SK-N-SH (cell line): Measurements from ENCODE around the gene TRAPPC2L. TPM values are rescaled to one million over a fixed set of nuclear protein-coding genes. Genes with fewer than 3 reads are reported as not detected.

ENCODE experiments used
- CTCF ChIA-PET: fragments of 300-600, 350-600 bp; formaldehyde crosslinking; extraction: SDS; loops from one replicate; lab custom pipeline; 2021; lab: Yijun Ruan, JAX
- POLR2A ChIA-PET: fragments of 350-600 bp; sonication (Branson Sonifier 250); formaldehyde crosslinking; extraction: SDS; loops from one replicate; lab custom pipeline; 2020; ENCODE audit warnings: antibody characterized with exemption, inconsistent platforms; lab: Yijun Ruan, JAX
- DNase-seq: peaks from one replicate; pipeline ENCODE4 v3.0.0; 2012
- H2AFZ ChIP-seq: fragments of 200-600 bp; sonication (generic); 2 replicates; pipeline ENCODE4 v1.8.1; 2016; ENCODE audit warnings: antibody characterized with exemption, mild to moderate bottlenecking, low read depth
- H3F3A ChIP-seq: fragments of 200-600 bp; sonication (generic); replicated peaks from 2 replicates; pipeline ENCODE3; 2016; ENCODE audit warnings: antibody characterized with exemption, mild to moderate bottlenecking; ENCODE audit not compliant: insufficient read depth
- H3K27ac ChIP-seq, 2 experiments: fragments of 200-500 bp in 1 of 2; fragments of 200-600 bp in 1 of 2; sonication (Bioruptor generic) in 1 of 2; sonication (generic), shearing (Covaris generic) in 1 of 2; 2 replicates each; pipeline versions ENCODE4 v1.5.1 to v1.6.1; 2014 to 2016; ENCODE audit warnings: low read depth in 2 of 2, inconsistent platforms in 1 of 2, low read length in 1 of 2, mild to moderate bottlenecking in 1 of 2, mixed read lengths in 1 of 2
- H3K27me3 ChIP-seq: fragments of 200-600 bp; sonication (generic), shearing (Covaris generic); 2 replicates; pipeline ENCODE4 v1.6.1; 2016; ENCODE audit warnings: mixed run types; ENCODE audit not compliant: insufficient read depth
- H3K36me3 ChIP-seq, 2 experiments: fragments of 200-500 bp in 1 of 2; fragments of 200-600 bp in 1 of 2; sonication (Bioruptor generic) in 1 of 2; sonication (generic) in 1 of 2; replicated peaks in 1 of 2; 2 replicates each; pipeline versions ENCODE3 to v1.5.1; 2014 to 2016; ENCODE audit warnings: low read length in 1 of 2, mild to moderate bottlenecking in 1 of 2; ENCODE audit not compliant: insufficient read depth in 2 of 2, control insufficient read depth in 1 of 2
- H3K4me1 ChIP-seq, 2 experiments: fragments of 200-500 bp in 1 of 2; fragments of 200-600 bp in 1 of 2; sonication (Bioruptor generic) in 1 of 2; sonication (generic), shearing (Covaris generic) in 1 of 2; 2 replicates each; pipeline versions ENCODE4 v1.5.1 to v1.6.1; 2014 to 2016; ENCODE audit warnings: low read depth in 1 of 2, low read length in 1 of 2, mixed run types in 1 of 2; ENCODE audit not compliant: insufficient read depth in 2 of 2, control insufficient read depth in 1 of 2
- H3K4me2 ChIP-seq: fragments of 200-600 bp; sonication (generic), shearing (Covaris generic); 2 replicates; pipeline ENCODE4 v1.6.1; 2017; ENCODE audit warnings: mixed run types
- H3K4me3 ChIP-seq, 2 experiments: fragments of 200-500 bp in 1 of 2; fragments of 200-600 bp in 1 of 2; sonication (Bioruptor generic) in 1 of 2; sonication (generic), shearing (Covaris generic) in 1 of 2; 2 replicates each; pipeline versions ENCODE4 v1.5.1 to v1.8.1; 2014 to 2016; ENCODE audit warnings: low read depth in 2 of 2, inconsistent platforms in 1 of 2, low read length in 1 of 2, mild to moderate bottlenecking in 1 of 2, mixed read lengths in 1 of 2, moderate library complexity in 1 of 2
- H3K79me2 ChIP-seq: fragments of 200-600 bp; sonication (generic); 2 replicates; pipeline ENCODE4 v1.8.1; 2017; ENCODE audit warnings: mild to moderate bottlenecking; ENCODE audit not compliant: insufficient read depth
- H3K9ac ChIP-seq: fragments of 200-600 bp; sonication (generic); 2 replicates; pipeline ENCODE4 v1.6.1; 2017; ENCODE audit warnings: mixed run types
- H3K9me2 ChIP-seq: fragments of 200-600 bp; sonication (generic); 2 replicates; pipeline ENCODE4 v1.6.1; 2017; ENCODE audit warnings: mixed run types
- H3K9me3 ChIP-seq: fragments of 200-600 bp; sonication (generic); 2 replicates; pipeline ENCODE4 v1.6.1; 2017; ENCODE audit warnings: mixed run types, mild to moderate bottlenecking, moderate library complexity
- H4K20me1 ChIP-seq: fragments of 200-600 bp; sonication (generic); 2 replicates; pipeline ENCODE4 v1.6.1; 2017; ENCODE audit warnings: mild to moderate bottlenecking, mixed run types; ENCODE audit not compliant: insufficient read depth
- ELF1 ChIP-seq: IDR thresholded peaks from 2 replicates; pipeline ENCODE4 v1.4.0; 2012
- FOSL2 ChIP-seq: IDR thresholded peaks from 2 replicates; pipeline ENCODE4 v1.4.0; 2012; ENCODE audit warnings: low read depth, mild to moderate bottlenecking, moderate library complexity, borderline replicate concordance
- FOXJ3 ChIP-seq: sonication (generic); formaldehyde crosslinking; IDR thresholded peaks from 2 replicates; pipeline ENCODE4 v1.5.1; 2020; ENCODE audit warnings: mild to moderate bottlenecking, missing genetic modification reagents
- FOXM1 ChIP-seq: IDR thresholded peaks from 2 replicates; pipeline ENCODE4 v1.4.0; 2012; ENCODE audit warnings: low read depth, mild to moderate bottlenecking
- GABPA ChIP-seq: IDR thresholded peaks from 2 replicates; pipeline ENCODE4 v1.4.0; 2012; ENCODE audit warnings: low read depth, mild to moderate bottlenecking
- JUND ChIP-seq: IDR thresholded peaks from 2 replicates; pipeline ENCODE4 v1.4.0; 2012
- MXI1 ChIP-seq: IDR thresholded peaks from 2 replicates; pipeline ENCODE4 v1.6.1; 2012; ENCODE audit warnings: mild to moderate bottlenecking, low read depth, low read length, improper control_type of control experiment
- NRF1 ChIP-seq: IDR thresholded peaks from 2 replicates; pipeline ENCODE4 v1.6.1; 2012; ENCODE audit warnings: low read depth, mild to moderate bottlenecking, low read length
- POLR2AphosphoS5 ChIP-seq: IDR thresholded peaks from 2 replicates; pipeline ENCODE4 v1.6.1; 2012; ENCODE audit warnings: low read depth, low read length
- RCOR1 ChIP-seq: fragments of 150-350 bp; IDR thresholded peaks from 2 replicates; pipeline ENCODE4 v1.6.1; 2017; ENCODE audit warnings: antibody characterized with exemption, low read length
- SIN3A ChIP-seq: IDR thresholded peaks from 2 replicates; pipeline ENCODE4 v1.6.1; 2012; ENCODE audit warnings: low read depth, mild to moderate bottlenecking, low read length, moderate library complexity, borderline replicate concordance
- TEAD4 ChIP-seq: IDR thresholded peaks from 2 replicates; pipeline ENCODE4 v1.4.0; 2012; ENCODE audit warnings: mild to moderate bottlenecking, borderline replicate concordance; ENCODE audit not compliant: insufficient read depth
- YY1 ChIP-seq: IDR thresholded peaks from 2 replicates; pipeline ENCODE4 v1.4.0; 2012; ENCODE audit warnings: low read depth, mild to moderate bottlenecking
- WGBS: methylation state at CpG from one replicate; pipeline ENCODE4 v1.1.6; 2017; ENCODE audit warnings: low lambda C conversion rate; 5-methylcytosine and 5-hydroxymethylcytosine counted together
- polyA plus RNA-seq, 3 experiments: library from polyadenylated mRNA; depleted of rRNA; stranded (reverse); fragments of >200 nt; gene quantifications; 2 replicates each; pipeline ENCODE4 v1.2.3, GENCODE V29; 2012
- TF ChIP-seq, protein P1 (sequence below): fragments of 150-350 bp; IDR thresholded peaks from 2 replicates; pipeline ENCODE4 v1.6.1; 2016; ENCODE audit warnings: mild to moderate bottlenecking, low read depth, low read length
- TF ChIP-seq, protein P2 (sequence below): IDR thresholded peaks from 2 replicates; pipeline ENCODE4 v1.4.0; 2012; ENCODE audit warnings: low read depth, borderline replicate concordance
- TF ChIP-seq, protein P3 (sequence below): fragments of 200-600 bp; sonication (generic); IDR thresholded peaks from 2 replicates; pipeline ENCODE4 v1.6.1; 2017; ENCODE audit warnings: antibody characterized with exemption, mild to moderate bottlenecking, moderate library complexity
- TF ChIP-seq, protein P4 (sequence below): IDR thresholded peaks from 2 replicates; pipeline ENCODE4 v1.4.0; 2012; ENCODE audit warnings: low read depth
- TF ChIP-seq, protein P5 (sequence below): IDR thresholded peaks from 2 replicates; pipeline ENCODE4; 2012

The TRAPPC2L gene
- polyA plus RNA-seq, 1 of the 3 experiments (the other 2 are of a cell fraction) = 73.9 TPM

DNA sequence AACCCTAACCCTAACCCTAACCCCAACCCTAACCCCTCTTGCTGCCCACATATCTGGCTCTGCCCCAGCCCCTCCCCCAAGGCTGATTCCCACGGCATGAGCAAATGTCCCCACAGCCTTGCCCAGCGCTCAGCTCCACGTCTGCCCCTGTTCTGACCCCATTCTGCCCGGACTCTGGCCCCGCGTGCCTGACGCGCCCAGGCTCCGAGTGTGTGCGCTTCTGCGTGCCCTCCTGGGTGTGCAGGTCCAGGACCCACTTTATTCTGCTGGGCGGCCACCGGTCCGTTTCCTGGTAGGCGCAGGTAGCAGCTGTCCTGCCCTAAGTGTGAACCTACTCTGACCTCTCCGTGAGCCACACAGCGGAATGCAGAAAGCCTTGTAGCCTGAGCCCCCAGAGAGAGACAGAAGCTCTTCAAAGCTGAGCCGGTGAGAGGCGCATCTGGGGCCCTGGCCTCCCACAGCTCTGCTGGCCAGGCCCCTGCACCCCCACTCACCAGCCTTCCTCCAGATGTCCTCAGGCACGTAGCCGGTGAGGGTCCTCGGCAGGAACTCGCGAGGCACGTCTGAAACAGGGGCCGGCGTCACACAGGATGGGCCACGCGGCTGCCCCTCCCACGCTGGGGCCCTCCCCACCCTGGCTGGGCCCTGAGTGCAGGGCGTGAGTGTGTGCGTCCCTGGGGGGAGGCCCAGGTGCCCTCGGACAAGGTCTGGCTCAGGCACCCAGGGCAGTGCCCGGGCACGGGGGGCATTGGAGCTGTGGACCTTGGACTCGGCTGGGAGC, 23.5 kb downstream of the TRAPPC2L start:
- H3K9ac ChIP-seq = no peak overlapping the region
- no peak overlapping the region for H2AFZ ChIP-seq
- 33% methylated on average over 16 of the region's 36 CpGs for WGBS
- H4K20me1 ChIP-seq = 0 out of 2 replicates have a peak, but pooled peaks cover 3% of the 10 kb centered on the region
- H3K4me3 ChIP-seq = no peak overlapping the region
- no peaks in the 10 kb centered on the region for H3F3A ChIP-seq
- H3K9me3 ChIP-seq = no peaks in the 10 kb centered on the region
- peaks cover 74% of the 10 kb centered on the region for H3K27me3 ChIP-seq
- H3K79me2 ChIP-seq = no peaks in the 10 kb centered on the region
- ChIA-PET POLR2A (no interaction called here), CTCF (interaction anchor here (0.7 to 2.4 kb wide), 9 partner anchors 9 to 144 kb away, joined by 3 to 8 read pairs (median 4); no protein-coding TSS in a partner anchor)
- H3K9me2 ChIP-seq = no peaks in the 10 kb centered on the region
- DNase-seq = no peak
- H3K27ac ChIP-seq = no peak overlapping the region
- H3K36me3 ChIP-seq = no peaks in the 10 kb centered on the region
- no peak for TF ChIP-seq RCOR1
- no peak for TF ChIP-seq MXI1
- no peak for TF ChIP-seq FOXJ3 (CRISPR knock-in tag)
- TF ChIP-seq, protein P1, sequence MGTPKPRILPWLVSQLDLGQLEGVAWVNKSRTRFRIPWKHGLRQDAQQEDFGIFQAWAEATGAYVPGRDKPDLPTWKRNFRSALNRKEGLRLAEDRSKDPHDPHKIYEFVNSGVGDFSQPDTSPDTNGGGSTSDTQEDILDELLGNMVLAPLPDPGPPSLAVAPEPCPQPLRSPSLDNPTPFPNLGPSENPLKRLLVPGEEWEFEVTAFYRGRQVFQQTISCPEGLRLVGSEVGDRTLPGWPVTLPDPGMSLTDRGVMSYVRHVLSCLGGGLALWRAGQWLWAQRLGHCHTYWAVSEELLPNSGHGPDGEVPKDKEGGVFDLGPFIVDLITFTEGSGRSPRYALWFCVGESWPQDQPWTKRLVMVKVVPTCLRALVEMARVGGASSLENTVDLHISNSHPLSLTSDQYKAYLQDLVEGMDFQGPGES = no peak
- no peak for TF ChIP-seq ELF1
- TF ChIP-seq, protein P2, sequence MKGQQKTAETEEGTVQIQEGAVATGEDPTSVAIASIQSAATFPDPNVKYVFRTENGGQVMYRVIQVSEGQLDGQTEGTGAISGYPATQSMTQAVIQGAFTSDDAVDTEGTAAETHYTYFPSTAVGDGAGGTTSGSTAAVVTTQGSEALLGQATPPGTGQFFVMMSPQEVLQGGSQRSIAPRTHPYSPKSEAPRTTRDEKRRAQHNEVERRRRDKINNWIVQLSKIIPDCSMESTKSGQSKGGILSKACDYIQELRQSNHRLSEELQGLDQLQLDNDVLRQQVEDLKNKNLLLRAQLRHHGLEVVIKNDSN = no peak
- peak overlapping the region; percentile 52; the same call in 1 of the 2 replicates for H3K4me2 ChIP-seq
- peaks cover 0 to 3% of the 10 kb centered on the region in 2 experiments; a peak in 1 of 4 replicates for H3K4me1 ChIP-seq

DNA sequence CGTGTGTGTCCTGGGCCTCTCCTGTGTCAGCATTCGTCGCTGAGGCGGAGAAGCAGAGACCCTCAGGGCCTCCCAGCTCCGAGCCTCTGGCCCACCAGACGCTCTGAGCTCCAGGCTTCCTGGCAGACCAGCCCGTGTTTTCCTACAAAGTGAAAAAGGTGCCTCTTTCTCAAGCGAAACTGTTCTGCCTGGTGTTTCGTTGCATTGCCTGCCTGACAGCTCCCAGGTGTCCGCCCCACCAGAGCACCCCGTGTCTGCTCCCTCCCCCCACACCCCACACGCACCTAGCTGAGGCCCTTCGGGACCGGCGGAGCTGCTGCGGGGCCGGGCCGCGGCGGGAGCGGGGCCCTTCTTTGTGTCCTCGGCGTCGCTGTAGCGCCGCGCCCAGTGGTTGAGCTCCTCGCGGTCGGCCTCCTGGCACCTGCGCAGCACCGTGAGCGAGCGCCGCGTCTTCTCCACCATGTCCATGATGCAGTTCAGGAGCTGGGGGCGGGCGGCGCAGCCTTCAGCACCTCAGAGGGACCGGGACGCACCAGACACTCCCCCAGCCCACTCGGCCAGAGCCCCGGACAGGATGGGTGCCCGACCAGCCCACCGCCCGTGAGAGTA, 24.2 kb downstream of the TRAPPC2L start:
- H3K36me3 ChIP-seq = no peaks in the 10 kb centered on the region
- no peak for DNase-seq
- 0 out of 4 replicates have a peak overlapping the region, but pooled peaks of 1 of the 2 experiments have one; percentile 26 for H3K4me3 ChIP-seq
- ChIA-PET POLR2A (no interaction called here), CTCF (interaction anchor here (0.7 to 2.4 kb wide), 7 partner anchors 9 to 145 kb away, joined by 3 to 8 read pairs (median 5); no protein-coding TSS in a partner anchor)
- no peaks in the 10 kb centered on the region for H3K9me3 ChIP-seq
- peaks cover 0 to 3% of the 10 kb centered on the region in 2 experiments; a peak in 1 of 4 replicates for H3K4me1 ChIP-seq
- WGBS = 28% methylated on average over 5 of the region's 46 CpGs
- 0 out of 2 replicates have a peak, but pooled peaks cover 3% of the 10 kb centered on the region for H4K20me1 ChIP-seq
- peaks cover 67% of the 10 kb centered on the region for H3K27me3 ChIP-seq
- H3K79me2 ChIP-seq = no peaks in the 10 kb centered on the region
- H3F3A ChIP-seq = no peaks in the 10 kb centered on the region
- TF ChIP-seq, protein P3, sequence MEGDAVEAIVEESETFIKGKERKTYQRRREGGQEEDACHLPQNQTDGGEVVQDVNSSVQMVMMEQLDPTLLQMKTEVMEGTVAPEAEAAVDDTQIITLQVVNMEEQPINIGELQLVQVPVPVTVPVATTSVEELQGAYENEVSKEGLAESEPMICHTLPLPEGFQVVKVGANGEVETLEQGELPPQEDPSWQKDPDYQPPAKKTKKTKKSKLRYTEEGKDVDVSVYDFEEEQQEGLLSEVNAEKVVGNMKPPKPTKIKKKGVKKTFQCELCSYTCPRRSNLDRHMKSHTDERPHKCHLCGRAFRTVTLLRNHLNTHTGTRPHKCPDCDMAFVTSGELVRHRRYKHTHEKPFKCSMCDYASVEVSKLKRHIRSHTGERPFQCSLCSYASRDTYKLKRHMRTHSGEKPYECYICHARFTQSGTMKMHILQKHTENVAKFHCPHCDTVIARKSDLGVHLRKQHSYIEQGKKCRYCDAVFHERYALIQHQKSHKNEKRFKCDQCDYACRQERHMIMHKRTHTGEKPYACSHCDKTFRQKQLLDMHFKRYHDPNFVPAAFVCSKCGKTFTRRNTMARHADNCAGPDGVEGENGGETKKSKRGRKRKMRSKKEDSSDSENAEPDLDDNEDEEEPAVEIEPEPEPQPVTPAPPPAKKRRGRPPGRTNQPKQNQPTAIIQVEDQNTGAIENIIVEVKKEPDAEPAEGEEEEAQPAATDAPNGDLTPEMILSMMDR = no peak
- TF ChIP-seq NRF1 (no peak), FOSL2 (no peak), FOXM1 (no peak), TEAD4 (no peak), GABPA (no peak), POLR2AphosphoS5 (no peak), JUND (no peak), SIN3A (no peak), YY1 (no peak), MXI1 (no peak)
- TF ChIP-seq, protein P2 = no peak
- TF ChIP-seq, protein P4, sequence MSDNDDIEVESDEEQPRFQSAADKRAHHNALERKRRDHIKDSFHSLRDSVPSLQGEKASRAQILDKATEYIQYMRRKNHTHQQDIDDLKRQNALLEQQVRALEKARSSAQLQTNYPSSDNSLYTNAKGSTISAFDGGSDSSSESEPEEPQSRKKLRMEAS = no peak
- TF ChIP-seq, protein P5, sequence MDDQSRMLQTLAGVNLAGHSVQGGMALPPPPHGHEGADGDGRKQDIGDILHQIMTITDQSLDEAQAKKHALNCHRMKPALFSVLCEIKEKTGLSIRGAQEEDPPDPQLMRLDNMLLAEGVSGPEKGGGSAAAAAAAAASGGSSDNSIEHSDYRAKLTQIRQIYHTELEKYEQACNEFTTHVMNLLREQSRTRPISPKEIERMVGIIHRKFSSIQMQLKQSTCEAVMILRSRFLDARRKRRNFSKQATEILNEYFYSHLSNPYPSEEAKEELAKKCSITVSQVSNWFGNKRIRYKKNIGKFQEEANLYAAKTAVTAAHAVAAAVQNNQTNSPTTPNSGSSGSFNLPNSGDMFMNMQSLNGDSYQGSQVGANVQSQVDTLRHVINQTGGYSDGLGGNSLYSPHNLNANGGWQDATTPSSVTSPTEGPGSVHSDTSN = no peak
- peak overlapping the region; percentile 52; the same call in 1 of the 2 replicates for H3K4me2 ChIP-seq
- no peak overlapping the region for H3K27ac ChIP-seq
- H3K9me2 ChIP-seq = no peaks in the 10 kb centered on the region
- no peak overlapping the region for H2AFZ ChIP-seq
- H3K9ac ChIP-seq = no peak overlapping the region
